Transverse colon (tissue), 4 donors: ENCODE results near the gene CD3E. TPM values are rescaled to one million over a fixed set of nuclear protein-coding genes. Genes with fewer than 3 reads are reported as not detected.

Experiments used
- DNase-seq: peaks from one replicate; pipeline ENCODE4 v3.0.0-alpha.2; 2019
- H3K27ac ChIP-seq, 4 donors: fragments of 200-600 bp; sonication (generic); 2 replicates each; pipeline ENCODE4 v1.5.1; 2016 to 2018; ENCODE audit warnings: inconsistent platforms in 4 of 4
- H3K27me3 ChIP-seq: fragments of 200-600 bp; sonication (generic); 2 replicates; pipeline ENCODE4 v1.5.1; 2017; ENCODE audit warnings: inconsistent platforms
- H3K36me3 ChIP-seq, 4 donors: fragments of 200-600 bp; sonication (generic); 2 replicates each; pipeline ENCODE4 v1.5.1; 2017 to 2019; ENCODE audit warnings: inconsistent platforms in 4 of 4
- H3K4me1 ChIP-seq, 4 donors: fragments of 200-600 bp; sonication (generic); 2 replicates each; pipeline ENCODE4 v1.5.1; 2017 to 2020; ENCODE audit warnings: inconsistent platforms in 4 of 4
- H3K4me3 ChIP-seq, 4 donors: fragments of 200-600 bp; sonication (generic); 1 replicate in 1 of 4; 2 replicates in 3 of 4; pipeline versions ENCODE4 v1.5.1 to v1.6.1; 2017 to 2019; ENCODE audit warnings: inconsistent platforms in 4 of 4
- H3K9me3 ChIP-seq, 2 donors: fragments of 200-600 bp; sonication (generic); 2 replicates each; pipeline ENCODE4 v1.5.1; 2017 to 2019; ENCODE audit warnings: inconsistent platforms in 2 of 2
- EP300 ChIP-seq: sonication (generic); formaldehyde crosslinking; IDR thresholded peaks from one replicate; pipeline ENCODE4 v1.6.1; 2017; ENCODE audit warnings: antibody characterized with exemption, low read depth
- POLR2A ChIP-seq: fragments of 450-650 bp; IDR thresholded peaks from one replicate; pipeline ENCODE4 v1.6.1; 2016; ENCODE audit warnings: antibody characterized with exemption, mild to moderate bottlenecking, moderate library complexity
- POLR2AphosphoS5 ChIP-seq, 3 donors: sonication (generic); formaldehyde crosslinking; IDR thresholded peaks; one replicate each; pipeline ENCODE4 v1.6.1; 2016; ENCODE audit warnings: antibody characterized with exemption in 3 of 3
- WGBS, 2 donors: methylation state at CpG; one replicate each; pipeline ENCODE4 v1.1.5; 2018; ENCODE audit warnings: low coverage in 1 of 2; 5-methylcytosine and 5-hydroxymethylcytosine counted together
- in situ Hi-C, 4 donors: fragments of 200-750 bp; cut with MboI; loops; one replicate each; pipeline versions ENCODE4 v1.15.0 to v1.15.1; 2017; ENCODE audit warnings: low sequenced_read_pairs in 3 of 4, low pct_ligation_motif_present in 1 of 4, low pct_unique_long_range_greater_than_20kb in 1 of 4
- intact Hi-C: fragments of 100-400 bp; cut with DNase I; formaldehyde crosslinking; loops from one replicate; pipeline ENCODE4 v1.15.1; 2023; ENCODE audit warnings: low total_unique reads
- total RNA-seq, 4 donors: library from RNA; depleted of rRNA; stranded (reverse); fragments of >200 nt; gene quantifications; one replicate each; pipeline ENCODE4 v1.1.0, GENCODE V29; 2016
- TF ChIP-seq, protein P1 (sequence below), 5 experiments: fragments of 200-600 bp in 3 of 5; fragments of 450-650 bp in 2 of 5; sonication (generic) in 3 of 5; IDR thresholded peaks; 1 replicate in 2 of 5; 2 replicates in 3 of 5; pipeline ENCODE4 v1.5.1; 2016 to 2017; ENCODE audit warnings: antibody characterized with exemption in 5 of 5, inconsistent platforms in 3 of 5, mild to moderate bottlenecking in 2 of 5, moderate library complexity in 1 of 5

The CD3E gene
- 1 to 10 TPM in 3 of 4 donors, under 1 TPM in 1; 0.80 to 7.1 (median 5.3) TPM for total RNA-seq

DNA sequence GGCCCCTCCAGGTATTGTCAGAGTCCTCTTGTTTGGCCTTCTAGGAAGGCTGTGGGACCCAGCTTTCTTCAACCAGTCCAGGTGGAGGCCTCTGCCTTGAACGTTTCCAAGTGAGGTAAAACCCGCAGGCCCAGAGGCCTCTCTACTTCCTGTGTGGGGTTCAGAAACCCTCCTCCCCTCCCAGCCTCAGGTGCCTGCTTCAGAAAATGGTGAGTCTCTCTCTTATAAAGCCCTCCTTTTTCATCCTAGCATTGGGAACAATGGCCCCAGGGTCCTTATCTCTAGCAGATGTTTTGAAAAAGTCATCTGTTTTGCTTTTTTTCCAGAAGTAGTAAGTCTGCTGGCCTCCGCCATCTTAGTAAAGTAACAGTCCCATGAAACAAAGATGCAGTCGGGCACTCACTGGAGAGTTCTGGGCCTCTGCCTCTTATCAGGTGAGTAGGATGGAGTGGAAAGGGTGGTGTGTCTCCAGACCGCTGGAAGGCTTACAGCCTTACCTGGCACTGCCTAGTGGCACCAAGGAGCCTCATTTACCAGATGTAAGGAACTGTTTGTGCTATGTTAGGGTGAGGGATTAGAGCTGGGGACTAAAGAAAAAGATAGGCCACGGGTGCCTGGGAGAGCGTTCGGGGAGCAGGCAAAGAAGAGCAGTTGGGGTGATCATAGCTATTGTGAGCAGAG lies at the start of gene CD3E:
Gene CD3E (plus strand): TSS at position 163 of the 681 bp plus-strand sequence. CDS start 223 bp downstream, at position 386.
- intact Hi-C loops: no loop called here
- 69 to 79% methylated on average over 4 to 8 of the region's 8 CpGs for WGBS, 2 donors
- H3K36me3 ChIP-seq: no peaks in the 10 kb centered on the region
- H3K4me3 ChIP-seq: peak within 1 kb of the TSS in 2 of 4 donors; percentile 0 to 23
- in situ Hi-C loops: no loop called here
- no peaks in the 10 kb centered on the region for H3K4me1 ChIP-seq
- peak; percentile 26 for DNase-seq
- H3K9me3 ChIP-seq: no peaks in the 10 kb centered on the region
- H3K27me3 ChIP-seq: peaks cover 19% of the 10 kb centered on the region
- TF ChIP-seq EP300: no peak
- no peak for TF ChIP-seq POLR2AphosphoS5 (IDR thresholded peaks at IDR 0.05)
- TF ChIP-seq POLR2A: no peak
- TF ChIP-seq, protein P1, sequence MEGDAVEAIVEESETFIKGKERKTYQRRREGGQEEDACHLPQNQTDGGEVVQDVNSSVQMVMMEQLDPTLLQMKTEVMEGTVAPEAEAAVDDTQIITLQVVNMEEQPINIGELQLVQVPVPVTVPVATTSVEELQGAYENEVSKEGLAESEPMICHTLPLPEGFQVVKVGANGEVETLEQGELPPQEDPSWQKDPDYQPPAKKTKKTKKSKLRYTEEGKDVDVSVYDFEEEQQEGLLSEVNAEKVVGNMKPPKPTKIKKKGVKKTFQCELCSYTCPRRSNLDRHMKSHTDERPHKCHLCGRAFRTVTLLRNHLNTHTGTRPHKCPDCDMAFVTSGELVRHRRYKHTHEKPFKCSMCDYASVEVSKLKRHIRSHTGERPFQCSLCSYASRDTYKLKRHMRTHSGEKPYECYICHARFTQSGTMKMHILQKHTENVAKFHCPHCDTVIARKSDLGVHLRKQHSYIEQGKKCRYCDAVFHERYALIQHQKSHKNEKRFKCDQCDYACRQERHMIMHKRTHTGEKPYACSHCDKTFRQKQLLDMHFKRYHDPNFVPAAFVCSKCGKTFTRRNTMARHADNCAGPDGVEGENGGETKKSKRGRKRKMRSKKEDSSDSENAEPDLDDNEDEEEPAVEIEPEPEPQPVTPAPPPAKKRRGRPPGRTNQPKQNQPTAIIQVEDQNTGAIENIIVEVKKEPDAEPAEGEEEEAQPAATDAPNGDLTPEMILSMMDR (IDR thresholded peaks at IDR 0.05): no peak
- peak within 1 kb of the TSS; percentile 10 to 53 (median 32) for H3K27ac ChIP-seq

DNA sequence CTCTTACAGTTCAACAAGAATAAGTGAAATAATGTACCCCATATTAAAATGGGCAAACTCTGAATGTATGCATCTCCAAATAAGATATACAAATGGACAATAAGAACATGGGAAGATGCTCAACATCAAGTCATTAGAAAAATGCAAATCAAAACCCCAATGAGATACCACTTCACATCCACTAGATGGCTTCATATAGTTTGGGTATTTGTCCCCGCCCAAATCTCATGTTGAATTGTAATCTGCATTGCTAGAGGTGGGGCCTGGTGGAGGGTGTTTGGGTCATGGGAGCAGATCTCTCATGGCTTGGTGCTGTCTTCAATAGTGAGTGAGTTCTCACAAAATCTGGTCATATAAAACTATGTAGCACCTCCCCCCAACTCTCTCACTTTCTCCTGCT lies 46.1 kb upstream of the CD3E start:
- Histone ChIP-seq H3K4me1 (peaks cover 0 to 18% (median 16%) of the 10 kb centered on the region in 4 donors), H3K27ac (no peak overlapping the region), H3K4me3 (no peak overlapping the region), H3K27me3 (peaks cover 16% of the 10 kb centered on the region), H3K9me3 (no peaks in the 10 kb centered on the region), H3K36me3 (peaks cover 0 to 16% (median 0%) of the 10 kb centered on the region in 4 donors)
- intact Hi-C loops: no loop called here
- no peak for DNase-seq
- 0% methylated on average over 1 of the region's 1 CpG for WGBS, 2 donors
- TF ChIP-seq, protein P1 (IDR thresholded peaks at IDR 0.05): peak in 2 of 5 experiments; percentile 11 to 18
- TF ChIP-seq POLR2AphosphoS5 (IDR thresholded peaks at IDR 0.05) (no peak), EP300 (no peak)
- in situ Hi-C loops: no loop called here

DNA sequence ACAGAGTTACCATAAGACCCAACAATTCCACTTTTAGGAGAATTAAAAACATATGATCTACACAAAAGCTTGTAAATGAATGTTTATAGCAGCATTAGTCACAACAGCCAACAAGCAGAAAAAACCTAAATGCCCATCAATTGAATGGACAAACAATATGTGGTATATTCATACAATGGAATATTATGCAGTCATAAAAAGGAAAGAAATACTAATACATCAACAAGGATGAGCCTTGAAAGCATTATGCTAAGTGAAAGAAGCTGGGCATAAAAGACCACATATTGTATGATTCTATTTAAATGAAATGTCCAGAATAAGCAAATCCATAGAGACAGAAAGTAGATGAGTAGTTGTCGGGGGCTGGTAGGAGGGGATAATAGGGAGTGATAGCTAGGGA lies 45.4 kb upstream of the CD3E start:
- in situ Hi-C loops: no loop called here
- Histone ChIP-seq H3K27me3 (peaks cover 16% of the 10 kb centered on the region), H3K9me3 (no peaks in the 10 kb centered on the region), H3K4me3 (no peak overlapping the region), H3K4me1 (peaks cover 0 to 24% (median 18%) of the 10 kb centered on the region in 4 donors), H3K36me3 (peaks cover 0 to 16% (median 0%) of the 10 kb centered on the region in 4 donors), H3K27ac (no peak overlapping the region)
- intact Hi-C loops: no loop called here
- WGBS, 2 donors: 97 to 100% methylated on average over 1 of the region's 1 CpG
- DNase-seq: no peak
- TF ChIP-seq POLR2AphosphoS5 (IDR thresholded peaks at IDR 0.05) (no peak), POLR2A (no peak), EP300 (no peak)
- TF ChIP-seq, protein P1 (IDR thresholded peaks at IDR 0.05): no peak

DNA sequence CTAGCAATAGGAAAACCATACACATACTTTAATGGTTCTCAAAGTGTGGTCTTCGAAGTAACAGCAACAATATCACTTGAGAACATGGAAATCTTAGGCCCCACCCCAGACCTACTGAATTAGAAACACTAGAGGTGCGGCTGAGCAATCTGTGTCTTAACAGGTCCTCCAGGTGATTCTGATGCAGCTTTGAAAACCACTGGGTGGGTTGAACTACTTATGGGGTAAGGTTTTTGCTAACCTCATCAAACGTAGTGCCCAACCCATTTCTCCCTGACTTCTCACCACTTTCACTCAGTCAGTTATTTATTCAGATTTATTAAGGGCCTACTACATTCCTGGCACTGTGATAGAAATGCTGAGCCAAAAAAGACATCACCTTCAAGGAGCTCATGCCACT lies 44.2 kb upstream of the CD3E start:
- Histone ChIP-seq H3K9me3 (no peaks in the 10 kb centered on the region), H3K27me3 (peaks cover 20% of the 10 kb centered on the region), H3K4me1 (peaks cover 0 to 26% (median 20%) of the 10 kb centered on the region in 4 donors), H3K4me3 (no peak overlapping the region), H3K36me3 (peaks cover 0 to 16% (median 0%) of the 10 kb centered on the region in 4 donors), H3K27ac (no peak overlapping the region)
- WGBS, 2 donors: 86 to 89% methylated on average over 2 to 3 of the region's 3 CpGs
- intact Hi-C loops (no loop called here), in situ Hi-C loops (no loop called here)
- TF ChIP-seq POLR2AphosphoS5 (IDR thresholded peaks at IDR 0.05) (no peak), POLR2A (no peak), EP300 (no peak)
- TF ChIP-seq, protein P1 (IDR thresholded peaks at IDR 0.05): no peak
- no peak for DNase-seq
